Measurements from ENCODE around the gene OBP2B. TPM values are rescaled to one million over a fixed set of nuclear protein-coding genes. Genes with fewer than 3 reads are reported as not detected.

OBP2B gene
- total and polyA plus RNA-seq, 3 donors from 2014 or later = 34.0 to 53.0 (median 35.1) TPM

- peaks cover 22% of the 10 kb centered on the region for H3K4me1 ChIP-seq
- no peak overlapping the region for H3K27ac ChIP-seq
These were observed 46.5 kb upstream of the OBP2B start for GRCh38 chr9:133255371-133256135.

GRCh38 chr9:133254471-133254870, 45.4 kb upstream of the OBP2B start:
- intact Hi-C loops (cut with DNase I; ENCODE audit: low total_unique reads) = no loop called here
- Histone ChIP-seq H3K9me3 (no peaks in the 10 kb centered on the region), H3K27me3 (no peaks in the 10 kb centered on the region), H3K4me3 (no peak overlapping the region), H3K27ac (no peak overlapping the region), H3K4me1 (peaks cover 22% of the 10 kb centered on the region), H3K36me3 (ENCODE audit: low read depth, missing control alignments) (no peaks in the 10 kb centered on the region)
- TF ChIP-seq POLR2A (IDR thresholded peaks at IDR 0.05) (no peak), CTCF (IDR thresholded peaks at IDR 0.05) (no peak)
- DNase-seq = peak; percentile 2
- WGBS, 2 donors = 88 to 89% methylated on average over 5 of the region's 5 CpGs

More at GRCh38 chr9:133255371-133256135, 46.5 kb upstream of the OBP2B start:
- Histone ChIP-seq H3K36me3 (ENCODE audit: low read depth, missing control alignments) (no peaks in the 10 kb centered on the region), H3K27me3 (no peaks in the 10 kb centered on the region), H3K9me3 (no peaks in the 10 kb centered on the region), H3K4me3 (no peak overlapping the region)
- TF ChIP-seq CTCF (IDR thresholded peaks at IDR 0.05) (no peak), POLR2A (IDR thresholded peaks at IDR 0.05) (no peak)
- intact Hi-C loops (cut with DNase I; ENCODE audit: low total_unique reads) = no loop called here
- WGBS, 2 donors = 74 to 88% methylated on average over 15 to 42 of the region's 42 CpGs
- DNase-seq = peak; percentile 13

GRCh38 chr9:133253268-133253667, 44.2 kb upstream of the OBP2B start:
- H3K4me3 ChIP-seq = no peak overlapping the region
- intact Hi-C loops (cut with DNase I; ENCODE audit: low total_unique reads) = no loop called here
- H3K4me1 ChIP-seq = peaks cover 17% of the 10 kb centered on the region
- no peaks in the 10 kb centered on the region for H3K27me3 ChIP-seq
- no peak overlapping the region for H3K27ac ChIP-seq
- DNase-seq = peak; percentile 4
- no peaks in the 10 kb centered on the region for H3K9me3 ChIP-seq
- TF ChIP-seq POLR2A (IDR thresholded peaks at IDR 0.05) (no peak), CTCF (IDR thresholded peaks at IDR 0.05) (no peak)
- WGBS, 2 donors = 71 to 87% methylated on average over 1 of the region's 1 CpG
- H3K36me3 ChIP-seq (ENCODE audit: low read depth, missing control alignments) = no peaks in the 10 kb centered on the region

GRCh38 chr9:133252301-133253020, 43.4 kb upstream of the OBP2B start:
- no peak overlapping the region for H3K27ac ChIP-seq
- H3K4me1 ChIP-seq = peaks cover 9% of the 10 kb centered on the region
- no peak overlapping the region for H3K4me3 ChIP-seq
- no peaks in the 10 kb centered on the region for H3K27me3 ChIP-seq
- TF ChIP-seq POLR2A (IDR thresholded peaks at IDR 0.05) = no peak
- TF ChIP-seq CTCF (IDR thresholded peaks at IDR 0.05) = no peak
- intact Hi-C loops (cut with DNase I; ENCODE audit: low total_unique reads) = no loop called here
- H3K36me3 ChIP-seq (ENCODE audit: low read depth, missing control alignments) = no peaks in the 10 kb centered on the region
- H3K9me3 ChIP-seq = no peaks in the 10 kb centered on the region
- DNase-seq = peak; percentile 21
- 72 to 81% methylated on average over 8 to 10 of the region's 16 CpGs for WGBS, 2 donors

Data from testis (tissue), 3 donors.